Heart right ventricle (tissue), 16 donors: Measurements from ENCODE around the gene ZNF831. TPM values are rescaled to one million over a fixed set of nuclear protein-coding genes. Genes with fewer than 3 reads are reported as not detected.

Experiments
- ATAC-seq, 8 donors: fragments of 200-7000 bp; cut with Tn5 transposase; one replicate each; pipeline ENCODE4 v1.9.1; 2020; ENCODE audit warnings: mild to moderate bottlenecking in 8 of 8, moderate library complexity in 8 of 8, moderate number of reproducible peaks in 1 of 8
- DNase-seq, 2 donors: peaks; one replicate each; pipeline ENCODE4 v3.0.0-alpha.2; 2020
- H3K27ac ChIP-seq, 10 donors: fragments of 200-600 bp; sonication (generic) in 2 of 10; one replicate each; pipeline versions ENCODE4 v1.5.0 to v1.8.0; 2020 to 2022; ENCODE audit warnings: mild to moderate bottlenecking in 3 of 10
- H3K27me3 ChIP-seq, 7 donors: fragments of 200-600 bp; one replicate each; pipeline ENCODE4 v1.8.0; 2021 to 2022; ENCODE audit warnings: mild to moderate bottlenecking in 2 of 7
- H3K36me3 ChIP-seq, 9 donors: fragments of 200-600 bp; sonication (generic) in 1 of 9; one replicate each; pipeline versions ENCODE4 v1.5.0 to v1.8.0; 2020 to 2022; ENCODE audit warnings: mild to moderate bottlenecking in 2 of 9
- H3K4me1 ChIP-seq, 9 donors: fragments of 200-600 bp; sonication (generic) in 1 of 9; one replicate each; pipeline versions ENCODE4 v1.5.0 to v1.8.0; 2020 to 2022; ENCODE audit warnings: mild to moderate bottlenecking in 4 of 9
- H3K4me3 ChIP-seq, 10 donors: fragments of 200-600 bp; sonication (generic) in 2 of 10; one replicate each; pipeline versions ENCODE4 v1.5.0 to v1.8.0; 2020 to 2022; ENCODE audit warnings: mild to moderate bottlenecking in 7 of 10, moderate library complexity in 2 of 10
- H3K9me3 ChIP-seq, 11 donors: fragments of 200-600 bp in 10 of 11; sonication (generic) in 2 of 11; one replicate each; pipeline versions ENCODE4 v1.5.0 to v1.8.0; 2013 to 2022; ENCODE audit warnings: mild to moderate bottlenecking in 2 of 11, control low read depth in 1 of 11, moderate library complexity in 1 of 11
- CTCF ChIP-seq, 9 donors: fragments of 200-600 bp; sonication (generic) in 2 of 9; IDR thresholded peaks; one replicate each; pipeline versions ENCODE4 v1.5.0 to v1.8.0; 2021 to 2022; ENCODE audit warnings: antibody characterized with exemption in 9 of 9, mild to moderate bottlenecking in 5 of 9, moderate library complexity in 1 of 9
- WGBS, 2 donors: extraction: QIAGEN DNeasy Blood & Tissue Kit; methylation state at CpG; one replicate each; pipeline ENCODE4 v1.1.7; 2013; ENCODE audit warnings: inconsistent platforms in 1 of 2; 5-methylcytosine and 5-hydroxymethylcytosine counted together
- intact Hi-C, 10 donors: fragments of 100-400 bp; cut with DNase I; formaldehyde crosslinking; loops; one replicate each; pipeline versions ENCODE4 v1.11.1 to v1.14.2; 2022
- polyA plus RNA-seq, 2 donors: library from polyadenylated mRNA; stranded (reverse); fragments of 200-250 nt; gene quantifications; one replicate each; pipeline ENCODE4 v1.2.3, GENCODE V29; 2013
- total RNA-seq, 10 donors: library from RNA; stranded (reverse); fragmentation: NEBNext Ultra II Directional in 3 of 10; extraction: Animal tissue kit (Norgen Biotek cat#: 25700) in 3 of 10; gene quantifications; one replicate each; pipeline versions ENCODE4 v1.2.1 to v1.2.4, GENCODE V29; 2021 to 2023
- donor health status: Arrhythmogenic right ventricular cardiomyopathy.
- donor health status: ischemic (EF 13 %, LVEDD 7.1; RV severe dilation, severe dysfunction).
- donor health status: healthy with polysubstance abuse.
- donor health status: DM: no; HTN: yes; CAD: no.
- donor health status: DM: no; HTN: no; CAD: no.
- donor health status: ischemic (EF 25% LVEDD 6.9; RV normal size, moderate dysfunction).
- donor health status: ischemic (EF 25% LVEDD 5.7; RV mildly dilated, moderate dysfunction).
- donor health status: healthy.
- donor health status: DM: yes; HTN: yes; CAD: no.
- donor health status: Ischemic cardiomyopathy.
- donor health status: ischemic (EF 35%, LVEDD 5.7; RV mildly dilated, moderate dysfunction).
- donor health status: nonischemic (EF 11% LVEDD 7.7; RV severe dilation, severe dysfunction).
- donor health status: DM: yes; HTN: yes; CAD: no.
- donor health status: PGD.
- donor health status: ischemic (EF 29% LVEDD 5.4; RV normal size, mild dysfunction).
- donor health status: nonischemic (EF 23%, LVEDD 6.1; RV moderate dilation, normal function).

The ZNF831 gene
- total and polyA plus RNA-seq, 12 donors, result 0.01 to 0.72 (median 0.11) TPM; not detected in 1

GRCh38 chr20:59145247-59145923 is 18.2 kb upstream of the ZNF831 start:
- Histone ChIP-seq H3K9me3 (no peaks in the 10 kb centered on the region), H3K27me3 (no peaks in the 10 kb centered on the region), H3K4me3 (peak overlapping the region in 1 of 10 donors; percentile 2), H3K27ac (peak overlapping the region in 3 of 10 donors; percentile 72 to 78 (median 74)), H3K4me1 (peaks cover 4 to 51% (median 35%) of the 10 kb centered on the region in 9 donors), H3K36me3 (no peaks in the 10 kb centered on the region)
- intact Hi-C loops, result no loop called here
- ATAC-seq, result no peak
- 90% methylated on average over 5 of the region's 5 CpGs for WGBS, 2 donors
- no peak for TF ChIP-seq CTCF (IDR thresholded peaks at IDR 0.05)
- no peak for DNase-seq

GRCh38 chr20:59145924-59146779 is 17.5 kb upstream of the ZNF831 start:
- no peak for TF ChIP-seq CTCF (IDR thresholded peaks at IDR 0.05)
- Histone ChIP-seq H3K27ac (peak overlapping the region in 9 of 10 donors; percentile 27 to 78 (median 72)), H3K4me3 (peak overlapping the region in 2 of 10 donors; percentile 2 to 24), H3K36me3 (no peaks in the 10 kb centered on the region), H3K9me3 (no peaks in the 10 kb centered on the region), H3K4me1 (peaks cover 4 to 53% (median 40%) of the 10 kb centered on the region in 9 donors), H3K27me3 (no peaks in the 10 kb centered on the region)
- WGBS, 2 donors, result 63 to 67% methylated on average over 23 of the region's 23 CpGs
- intact Hi-C loops, result loop anchor here in 1 of 10 donors (2.0 kb wide), 1 partner anchor 75 kb away; no protein-coding TSS in a partner anchor
- DNase-seq, result peak in 1 of 2 donors; percentile 28
- peak in 6 of 8 donors; percentile 32 to 66 (median 48) for ATAC-seq

- no peak for TF ChIP-seq CTCF (IDR thresholded peaks at IDR 0.05)
- DNase-seq, result peak in 1 of 2 donors; percentile 63
- Histone ChIP-seq H3K9me3 (no peaks in the 10 kb centered on the region), H3K27ac (peak overlapping the region; percentile 27 to 78 (median 72)), H3K4me1 (peaks cover 4 to 55% (median 40%) of the 10 kb centered on the region in 9 donors), H3K27me3 (no peaks in the 10 kb centered on the region), H3K36me3 (no peaks in the 10 kb centered on the region), H3K4me3 (peak overlapping the region in 1 of 10 donors; percentile 24)
- peak; percentile 34 to 80 (median 62) for ATAC-seq
- 24 to 27% methylated on average over 8 of the region's 8 CpGs for WGBS, 2 donors
- intact Hi-C loops, result loop anchor here in 1 of 10 donors (2.0 kb wide), 1 partner anchor 74 kb away; no protein-coding TSS in a partner anchor
Observed at GRCh38 chr20:59146780-59147565, 16.6 kb upstream of the ZNF831 start.
